Skeletal muscle tissue (tissue), 4 donors: Measurements from ENCODE around the gene ELOVL4. TPM values are rescaled to one million over a fixed set of nuclear protein-coding genes. Genes with fewer than 3 reads are reported as not detected.

Experiments used
- H3K27ac ChIP-seq: one replicate; pipeline ENCODE4 v1.7.0; 2013; ENCODE audit warnings: mild to moderate bottlenecking, low read depth, low read length, inconsistent platforms
- H3K27me3 ChIP-seq, 3 donors: one replicate each; pipeline ENCODE4 v1.7.0; 2013; ENCODE audit warnings: low read length in 3 of 3; ENCODE audit not compliant: control insufficient read depth in 3 of 3, insufficient read depth in 3 of 3
- H3K36me3 ChIP-seq, 3 donors: one replicate each; pipeline ENCODE4 v1.7.0; 2013; ENCODE audit warnings: low read length in 3 of 3; ENCODE audit not compliant: control insufficient read depth in 3 of 3, insufficient read depth in 3 of 3
- H3K4me1 ChIP-seq, 3 donors: one replicate each; pipeline ENCODE4 v1.7.0; 2013; ENCODE audit warnings: low read length in 3 of 3, mild to moderate bottlenecking in 3 of 3; ENCODE audit not compliant: control insufficient read depth in 3 of 3, insufficient read depth in 3 of 3
- H3K4me3 ChIP-seq, 3 donors: one replicate each; pipeline ENCODE4 v1.7.0; 2013; ENCODE audit warnings: low read length in 3 of 3
- H3K9ac ChIP-seq, 3 donors: one replicate each; pipeline ENCODE4 v1.7.0; 2013; ENCODE audit warnings: low read length in 3 of 3, mild to moderate bottlenecking in 3 of 3, moderate library complexity in 2 of 3, low read depth in 1 of 3
- H3K9me3 ChIP-seq, 3 donors: one replicate each; pipeline ENCODE4 v1.7.0; 2013; ENCODE audit warnings: low read length in 3 of 3; ENCODE audit not compliant: control insufficient read depth in 3 of 3
- total RNA-seq: library from RNA; depleted of rRNA; stranded (reverse); fragments of >200 nt; gene quantifications from one replicate; pipeline ENCODE4 v1.2.3, GENCODE V29; 2014
- donor health status: Osteomylitis.

The ELOVL4 gene
- total RNA-seq, 1 donor from 2014 or later = 2.1 TPM

DNA sequence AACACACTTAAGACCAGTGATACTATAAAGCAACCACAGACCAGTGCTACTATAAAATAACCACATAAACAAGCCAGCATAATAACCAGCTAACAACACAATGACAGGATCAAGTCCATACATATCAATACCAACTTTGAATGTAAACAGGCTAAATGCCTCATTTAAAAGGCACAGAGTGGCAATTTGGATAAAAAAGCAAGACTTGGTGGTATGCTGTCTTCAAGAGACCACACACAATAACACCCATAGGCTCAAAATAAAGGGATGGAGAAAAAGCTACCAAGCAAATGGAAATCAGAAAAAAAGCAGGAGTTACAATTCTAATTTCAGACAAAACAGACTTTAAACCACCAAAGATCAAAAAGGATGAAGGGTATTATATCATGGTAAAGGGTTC, 19.8 kb upstream of the ELOVL4 start:
- Histone ChIP-seq H3K4me1 (no peaks in the 10 kb centered on the region), H3K36me3 (no peaks in the 10 kb centered on the region), H3K9ac (no peak overlapping the region), H3K4me3 (no peak overlapping the region), H3K27ac (no peak overlapping the region), H3K27me3 (no peaks in the 10 kb centered on the region), H3K9me3 (peaks cover 0 to 4% (median 2%) of the 10 kb centered on the region in 3 donors)

- Histone ChIP-seq H3K4me1 (no peaks in the 10 kb centered on the region), H3K4me3 (no peak overlapping the region), H3K27ac (no peak overlapping the region), H3K27me3 (no peaks in the 10 kb centered on the region), H3K36me3 (no peaks in the 10 kb centered on the region), H3K9me3 (peaks cover 0 to 4% (median 2%) of the 10 kb centered on the region in 3 donors), H3K9ac (no peak overlapping the region)
Measured at GRCh38 chr6:79964607-79965081, 17.3 kb upstream of the ELOVL4 start.

DNA sequence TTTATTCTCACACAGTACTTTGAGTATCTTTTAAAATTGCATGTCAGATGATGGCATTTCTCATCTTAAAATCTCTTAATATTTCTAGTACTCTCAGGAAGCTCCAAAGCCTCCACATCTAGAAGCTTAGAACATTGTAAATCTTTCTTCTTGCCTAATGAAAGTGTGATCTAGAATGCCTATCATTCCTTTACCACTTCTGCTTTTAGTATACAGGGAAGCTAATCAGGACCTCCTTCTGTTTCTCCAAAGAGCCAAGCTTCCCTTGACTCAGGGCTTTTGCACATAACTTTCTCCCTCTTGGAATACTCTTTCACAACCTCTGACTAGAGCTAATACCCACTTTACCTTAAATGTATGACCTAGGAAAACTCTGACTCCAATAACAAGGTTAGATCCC, 7.5 kb upstream of the ELOVL4 start:
- H3K9ac ChIP-seq = no peak overlapping the region
- peaks cover 0 to 3% (median 0%) of the 10 kb centered on the region in 3 donors for H3K27me3 ChIP-seq
- H3K27ac ChIP-seq = no peak overlapping the region
- no peaks in the 10 kb centered on the region for H3K36me3 ChIP-seq
- no peaks in the 10 kb centered on the region for H3K4me1 ChIP-seq
- no peaks in the 10 kb centered on the region for H3K9me3 ChIP-seq
- H3K4me3 ChIP-seq = no peak overlapping the region

GRCh38 chr6:79949233-79949632, 1.9 kb upstream of the ELOVL4 start:
- Histone ChIP-seq H3K36me3 (no peaks in the 10 kb centered on the region), H3K9me3 (no peaks in the 10 kb centered on the region), H3K27me3 (peaks cover 17 to 32% (median 31%) of the 10 kb centered on the region in 3 donors), H3K27ac (no peak overlapping the region), H3K4me1 (peaks cover 0 to 11% (median 6%) of the 10 kb centered on the region in 3 donors), H3K9ac (no peak overlapping the region), H3K4me3 (no peak overlapping the region)

DNA sequence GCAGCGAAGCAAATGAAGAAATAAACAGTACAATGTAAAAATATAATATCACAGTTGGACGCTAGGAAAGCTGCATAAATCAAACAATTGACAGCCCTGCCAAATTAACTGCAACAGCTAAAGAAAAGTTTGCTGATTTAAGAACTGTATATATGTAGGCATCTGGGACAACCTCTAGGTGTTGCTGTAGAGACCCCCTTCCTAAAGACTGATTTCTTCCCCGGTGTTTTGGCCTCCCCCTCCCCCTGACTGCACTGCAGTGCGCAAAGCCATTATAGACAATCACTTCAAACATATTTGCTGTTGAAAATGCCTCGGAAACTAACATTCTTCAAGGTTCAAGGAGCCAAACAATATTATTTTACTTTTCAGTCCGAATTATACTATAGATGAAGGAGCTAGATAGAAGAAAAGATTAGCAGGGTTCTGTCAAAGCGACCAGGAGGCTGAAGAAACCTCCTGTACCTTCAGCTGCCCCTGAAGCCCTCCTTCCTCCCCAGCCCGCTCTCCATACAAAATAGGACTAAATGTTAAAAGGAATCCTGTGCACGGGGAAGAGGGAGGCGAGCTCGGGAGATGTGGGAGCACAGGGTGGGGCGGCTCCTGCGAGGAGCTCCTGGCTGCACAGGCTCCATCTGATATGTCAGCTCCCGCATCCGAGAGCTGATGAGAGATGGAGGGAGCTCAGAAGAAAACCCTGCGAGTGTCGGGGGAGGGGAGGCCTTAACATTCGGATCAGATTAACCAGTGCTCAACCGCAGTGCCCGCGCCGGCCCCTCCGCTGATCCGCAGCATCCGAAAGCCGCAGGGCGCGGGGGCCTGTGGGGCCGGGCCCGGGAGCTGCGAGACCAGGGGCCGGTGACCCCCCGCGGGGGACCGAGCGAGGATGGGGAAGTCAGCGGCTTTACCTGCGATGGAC, 822 bp downstream of the ELOVL4 start:
- Histone ChIP-seq H3K9ac (peak overlapping the region in 2 of 3 donors; percentile 54 to 68), H3K27me3 (peaks cover 23 to 35% (median 32%) of the 10 kb centered on the region in 3 donors), H3K4me1 (peaks cover 0 to 11% (median 6%) of the 10 kb centered on the region in 3 donors)

GRCh38 chr6:79943133-79943532, 4.2 kb downstream of the ELOVL4 start:
- Histone ChIP-seq H3K27me3 (peaks cover 23 to 35% (median 31%) of the 10 kb centered on the region in 3 donors), H3K4me1 (peaks cover 0 to 11% (median 6%) of the 10 kb centered on the region in 3 donors), H3K4me3 (no peak overlapping the region)

More for the DNA sequence above, 822 bp downstream of the ELOVL4 start:
- no peak overlapping the region for H3K27ac ChIP-seq
- no peaks in the 10 kb centered on the region for H3K36me3 ChIP-seq
- H3K4me3 ChIP-seq = peak overlapping the region; percentile 46 to 64 (median 56)
- no peaks in the 10 kb centered on the region for H3K9me3 ChIP-seq

GRCh38 chr6:79941489-79942151, 5.7 kb downstream of the ELOVL4 start:
- no peak overlapping the region for H3K4me3 ChIP-seq
- H3K36me3 ChIP-seq = no peaks in the 10 kb centered on the region
- H3K27me3 ChIP-seq = peaks cover 15 to 24% (median 18%) of the 10 kb centered on the region in 3 donors
- H3K27ac ChIP-seq = no peak overlapping the region
- H3K4me1 ChIP-seq = peaks cover 0 to 4% (median 1%) of the 10 kb centered on the region in 3 donors
- no peak overlapping the region for H3K9ac ChIP-seq
- no peaks in the 10 kb centered on the region for H3K9me3 ChIP-seq

More at GRCh38 chr6:79943133-79943532, 4.2 kb downstream of the ELOVL4 start:
- no peaks in the 10 kb centered on the region for H3K9me3 ChIP-seq
- no peaks in the 10 kb centered on the region for H3K36me3 ChIP-seq
- H3K9ac ChIP-seq = no peak overlapping the region
- H3K27ac ChIP-seq = no peak overlapping the region

- Histone ChIP-seq H3K4me3 (no peak overlapping the region), H3K9ac (no peak overlapping the region), H3K9me3 (no peaks in the 10 kb centered on the region), H3K4me1 (no peaks in the 10 kb centered on the region), H3K36me3 (no peaks in the 10 kb centered on the region), H3K27ac (no peak overlapping the region), H3K27me3 (no peaks in the 10 kb centered on the region)
Measured at GRCh38 chr6:79928478-79928998, 18.8 kb downstream of the ELOVL4 start.

- Histone ChIP-seq H3K4me1 (no peaks in the 10 kb centered on the region), H3K27me3 (no peaks in the 10 kb centered on the region), H3K9ac (no peak overlapping the region), H3K9me3 (no peaks in the 10 kb centered on the region), H3K36me3 (no peaks in the 10 kb centered on the region), H3K4me3 (no peak overlapping the region), H3K27ac (no peak overlapping the region)
Measured at GRCh38 chr6:79927758-79928157, 19.6 kb downstream of the ELOVL4 start.
